BJ (cell line): ENCODE data around the gene PCDH9. TPM values are rescaled to one million over a fixed set of nuclear protein-coding genes. Genes with fewer than 3 reads are reported as not detected.

ENCODE experiments used
- CTCF ChIA-PET: fragments of 350-600 bp; formaldehyde crosslinking; extraction: SDS; loops from one replicate; lab custom pipeline; 2021; ENCODE audit warnings: antibody characterized with exemption, inconsistent platforms; lab: Yijun Ruan, JAX
- POLR2A ChIA-PET: fragments of 300-600 bp; sonication (Branson Sonifier 250); formaldehyde crosslinking; extraction: SDS; loops from one replicate; lab custom pipeline; 2021; ENCODE audit warnings: antibody characterized with exemption; lab: Charles Lee
- DNase-seq: peaks from one replicate; pipeline ENCODE4 v3.0.0-alpha.2; 2011; ENCODE audit warnings: low read depth
- H3K27me3 ChIP-seq: 2 replicates; pipeline ENCODE4 v1.6.0; 2011; ENCODE audit warnings: low read length; ENCODE audit not compliant: control insufficient read depth, insufficient read depth
- H3K36me3 ChIP-seq: 2 replicates; pipeline ENCODE4 v1.5.1; 2011; ENCODE audit warnings: low read length; ENCODE audit not compliant: control insufficient read depth, insufficient read depth
- H3K4me3 ChIP-seq: 2 replicates; pipeline ENCODE4 v1.5.1; 2011; ENCODE audit warnings: low read depth, mild to moderate bottlenecking, control low read depth, low read length
- CTCF ChIP-seq: IDR thresholded peaks from 2 replicates; pipeline ENCODE4 v1.5.1; 2011; ENCODE audit warnings: low read depth, mild to moderate bottlenecking, control low read depth, inconsistent platforms, low read length, moderate library complexity; ENCODE audit not compliant: insufficient read depth
- polyA plus RNA-seq: library from polyadenylated mRNA; depleted of rRNA; stranded (reverse); fragments of >200 nt; gene quantifications from 2 replicates; pipeline ENCODE4 v1.2.3, GENCODE V29; 2011

PCDH9 gene
- polyA plus RNA-seq, 1 experiment = 2.3 TPM

DNA sequence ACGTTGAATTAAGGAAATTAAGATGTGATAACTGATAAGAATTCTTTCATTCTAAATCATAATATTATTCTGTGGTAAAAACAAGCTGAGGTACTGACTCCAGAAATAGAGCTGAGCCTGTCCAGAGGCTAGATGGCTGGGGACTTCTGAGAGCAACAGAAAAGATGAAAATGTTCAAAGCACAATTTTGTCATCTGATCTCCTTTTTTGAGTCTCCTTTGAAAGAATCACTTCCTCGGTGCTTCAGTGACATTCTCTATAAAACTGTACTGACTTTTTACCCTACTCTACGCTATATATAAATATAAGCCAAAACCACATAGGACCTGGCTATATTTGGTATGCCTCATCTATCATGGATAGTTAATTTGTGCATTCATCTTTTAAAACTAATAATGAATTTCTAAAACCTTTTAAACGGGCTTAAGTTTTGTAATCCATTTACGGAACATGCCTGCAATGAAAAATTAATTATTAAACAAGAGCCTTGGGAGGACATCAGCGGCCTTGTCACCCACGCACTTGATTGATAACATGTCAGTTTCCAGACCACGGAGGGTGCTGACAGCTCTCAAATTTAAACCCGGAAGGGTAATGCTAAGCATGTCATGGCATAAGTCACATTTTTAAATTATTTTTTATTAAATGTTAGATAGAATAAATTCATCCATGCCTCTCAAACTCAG, 235.5 kb downstream of the PCDH9 start:
- Histone ChIP-seq H3K27me3 (no peaks in the 10 kb centered on the region), H3K36me3 (no peaks in the 10 kb centered on the region), H3K4me3 (no peak overlapping the region)
- TF ChIP-seq CTCF = no peak
- DNase-seq = no peak
- POLR2A ChIA-PET = no interaction called here
- CTCF ChIA-PET = interaction anchor here (1.2 to 1.6 kb wide), 2 partner anchors 10 to 38 kb away, joined by 3 read pairs; no protein-coding TSS in a partner anchor

- DNase-seq = no peak
- Histone ChIP-seq H3K27me3 (no peaks in the 10 kb centered on the region), H3K4me3 (no peak overlapping the region), H3K36me3 (no peaks in the 10 kb centered on the region)
- TF ChIP-seq CTCF = peak; percentile 58
- POLR2A ChIA-PET = no interaction called here
- CTCF ChIA-PET = interaction anchor here (0.6 to 1.6 kb wide), 2 partner anchors 39 to 66 kb away, joined by 3 read pairs; no protein-coding TSS in a partner anchor
Observed at GRCh38 chr13:66994097-66994496, 236.0 kb downstream of the PCDH9 start.

- no peaks in the 10 kb centered on the region for H3K27me3 ChIP-seq
- POLR2A ChIA-PET = no interaction called here
- CTCF ChIA-PET = no interaction called here
- TF ChIP-seq CTCF = no peak
- DNase-seq = no peak
- no peaks in the 10 kb centered on the region for H3K36me3 ChIP-seq
- no peak overlapping the region for H3K4me3 ChIP-seq
Observed at GRCh38 chr13:66992719-66993118, 237.4 kb downstream of the PCDH9 start.

DNA sequence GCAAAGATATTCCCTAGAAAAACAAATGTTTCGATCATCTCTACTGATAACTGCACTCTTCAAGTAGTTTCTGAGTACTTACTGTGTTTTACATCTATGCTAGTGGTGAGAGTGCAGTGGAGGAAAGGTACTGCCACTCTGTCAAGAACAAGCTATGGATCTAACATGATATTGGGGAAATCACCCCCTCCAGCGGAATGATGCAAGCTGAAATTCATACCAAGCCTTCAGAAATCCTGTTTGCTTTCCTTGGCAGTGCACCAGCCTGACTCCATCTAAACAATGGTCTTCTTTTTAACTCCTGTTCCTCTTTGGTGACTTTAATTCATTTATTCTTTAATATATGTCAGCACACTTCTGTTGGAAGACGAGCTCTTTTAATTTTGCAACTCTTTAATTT, 238.0 kb downstream of the PCDH9 start:
- Histone ChIP-seq H3K27me3 (no peaks in the 10 kb centered on the region), H3K4me3 (no peak overlapping the region), H3K36me3 (no peaks in the 10 kb centered on the region)
- CTCF ChIA-PET = no interaction called here
- no peak for TF ChIP-seq CTCF
- POLR2A ChIA-PET = no interaction called here
- DNase-seq = no peak

GRCh38 chr13:66984241-66984640, 245.9 kb downstream of the PCDH9 start:
- no peak overlapping the region for H3K4me3 ChIP-seq
- no peak for TF ChIP-seq CTCF
- POLR2A ChIA-PET = no interaction called here
- H3K27me3 ChIP-seq = no peaks in the 10 kb centered on the region
- no peaks in the 10 kb centered on the region for H3K36me3 ChIP-seq
- CTCF ChIA-PET = no interaction called here
- DNase-seq = no peak
